ENCODE results near the gene TMEM170B.

The TMEM170B gene, protein sequence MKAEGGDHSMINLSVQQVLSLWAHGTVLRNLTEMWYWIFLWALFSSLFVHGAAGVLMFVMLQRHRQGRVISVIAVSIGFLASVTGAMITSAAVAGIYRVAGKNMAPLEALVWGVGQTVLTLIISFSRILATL

DNA sequence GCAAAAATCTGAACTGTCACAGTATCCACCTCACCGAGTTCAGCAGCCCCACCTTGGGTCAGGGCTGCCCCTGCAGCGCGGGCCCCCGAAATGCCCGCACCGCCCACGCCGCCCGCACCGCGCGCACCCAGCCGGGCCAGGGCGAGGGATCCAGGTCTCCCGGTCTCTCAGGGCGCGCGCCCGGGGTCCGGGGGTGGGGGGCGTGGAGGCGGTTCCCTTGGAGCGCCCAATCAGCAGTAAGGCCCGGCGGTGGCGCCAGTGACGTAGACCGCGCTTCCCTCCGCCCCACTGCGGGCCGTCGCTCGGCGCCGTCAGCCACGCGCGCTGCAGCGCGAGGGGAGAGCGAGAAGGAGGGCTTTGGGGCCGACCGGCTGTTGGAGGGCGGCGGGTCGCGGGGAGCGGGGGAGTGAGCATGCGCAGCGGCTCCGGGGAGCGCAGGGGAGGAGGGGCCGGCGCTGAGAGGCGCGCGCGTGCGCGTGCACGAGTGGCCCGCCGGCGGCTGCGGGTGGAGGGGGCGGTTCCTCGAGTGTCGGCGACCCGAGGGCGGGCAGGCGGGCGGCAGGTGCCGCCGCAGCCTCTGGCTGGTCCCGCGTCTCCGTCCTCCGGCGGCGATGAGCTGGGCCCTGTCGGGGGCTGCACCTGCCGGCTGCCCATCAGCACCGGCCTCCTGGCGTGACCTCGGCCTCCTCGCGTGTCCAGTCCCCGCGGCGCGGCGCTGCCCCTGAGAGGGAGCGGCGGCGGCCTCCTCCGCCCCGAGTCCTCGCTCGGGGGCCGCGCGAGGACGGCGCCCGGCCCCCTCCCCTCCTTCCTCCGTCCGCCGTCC is at the start of gene TMEM170B:
TSS of gene TMEM170B (plus strand) at position 521 of the 823 bp plus-strand sequence. CDS start 529 bp downstream, outside the sequence.
- DNase-seq: peak; percentile 84

DNA sequence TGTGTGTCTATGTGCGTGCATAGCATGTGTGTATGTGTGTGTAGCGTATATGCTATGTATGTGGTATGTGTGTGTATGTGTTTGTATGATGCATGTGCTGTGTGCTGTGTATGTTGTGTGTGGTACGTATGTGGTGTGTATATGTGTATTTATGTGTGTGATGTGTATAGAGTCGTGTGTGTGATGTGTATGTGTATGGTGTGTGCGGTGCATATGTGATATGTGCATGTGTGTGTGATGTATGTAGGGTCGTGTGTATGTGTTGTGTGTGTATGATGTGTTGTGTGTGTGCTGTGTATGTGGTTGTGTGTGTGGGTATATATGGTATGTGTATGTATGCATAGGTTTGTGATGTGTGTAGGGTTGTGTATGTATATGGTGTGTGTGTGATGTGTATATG is 46.6 kb upstream of the TMEM170B start:
- no peak for DNase-seq

DNA sequence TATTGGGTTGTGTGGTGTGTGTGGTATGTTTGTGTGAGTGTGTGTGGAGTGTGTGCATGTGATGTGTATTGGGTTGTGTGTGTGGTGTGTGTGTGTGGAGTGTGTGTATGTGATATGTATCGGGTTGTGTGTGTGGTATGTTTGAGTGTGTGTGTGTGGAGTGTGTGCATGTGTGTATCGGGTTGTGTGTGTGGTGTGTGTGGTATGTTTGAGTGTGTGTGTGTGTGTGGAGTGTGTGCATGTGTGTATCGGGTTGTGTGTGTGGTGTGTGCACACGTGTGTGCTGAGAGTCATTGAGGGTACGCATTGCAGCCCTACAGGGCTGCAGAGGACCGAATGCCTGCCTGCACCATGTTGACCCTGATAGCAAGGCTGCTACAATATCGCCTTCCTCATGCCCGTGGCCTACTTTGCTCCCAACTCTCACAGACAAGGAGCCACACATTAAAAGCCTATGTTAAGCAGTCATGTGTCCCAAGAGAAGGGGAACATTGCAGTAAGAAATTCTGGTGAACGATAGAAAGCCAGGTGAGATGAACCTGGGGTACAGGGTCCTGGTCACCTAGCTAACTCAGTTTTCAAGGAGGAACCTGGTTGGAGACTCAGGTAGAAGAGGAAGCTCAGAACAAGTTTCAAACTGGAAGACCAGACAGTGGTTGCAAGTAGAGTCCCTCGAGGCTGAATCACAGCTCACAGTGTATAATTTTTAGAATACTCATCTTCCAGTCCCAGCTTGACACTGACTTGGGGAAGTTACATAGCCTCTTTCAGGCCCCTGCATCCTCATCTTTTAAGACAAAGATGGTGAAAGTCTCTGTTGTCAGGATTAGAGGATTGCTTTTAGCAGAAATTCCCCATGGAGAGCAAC is 45.7 kb upstream of the TMEM170B start:
- DNase-seq: no peak

DNA sequence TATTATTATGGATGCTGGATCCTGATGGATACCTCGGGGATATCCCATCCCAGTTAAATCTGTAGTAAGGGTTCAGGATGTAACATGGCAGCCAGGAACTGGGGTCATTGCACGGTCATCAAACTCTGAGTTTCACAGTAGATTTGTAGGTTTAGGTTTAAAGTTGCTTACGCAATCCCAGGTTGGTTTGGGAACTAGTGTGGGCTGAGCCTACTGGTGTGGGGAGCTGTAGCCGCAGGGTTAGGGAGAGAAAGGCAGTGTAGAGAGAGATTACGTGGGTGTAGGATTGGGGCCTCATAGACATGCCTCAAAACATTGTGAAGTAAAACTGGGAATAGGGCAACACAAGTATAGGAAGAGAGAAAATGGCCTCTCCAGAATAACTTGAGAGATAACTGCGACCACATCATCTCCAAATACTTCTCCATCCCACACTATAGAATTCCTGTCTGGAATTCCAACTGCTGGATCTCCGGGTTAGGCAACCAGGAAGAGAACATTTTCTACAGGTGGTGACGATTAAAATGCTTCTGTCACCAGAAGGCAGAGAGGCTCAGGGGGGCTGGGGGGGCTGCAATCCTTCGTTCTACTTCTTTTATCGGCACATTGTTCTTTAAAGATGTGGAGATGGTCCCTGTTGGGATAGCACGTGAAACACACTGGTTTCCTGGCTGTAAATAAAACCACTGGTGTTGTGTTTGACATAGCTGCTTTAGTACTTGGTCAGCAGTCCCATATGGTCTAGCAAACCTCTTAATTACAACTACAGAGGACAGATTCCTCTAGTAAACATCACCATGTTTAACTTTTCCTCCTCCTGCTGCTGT is 44.9 kb upstream of the TMEM170B start:
- DNase-seq: peak; percentile 20

DNA sequence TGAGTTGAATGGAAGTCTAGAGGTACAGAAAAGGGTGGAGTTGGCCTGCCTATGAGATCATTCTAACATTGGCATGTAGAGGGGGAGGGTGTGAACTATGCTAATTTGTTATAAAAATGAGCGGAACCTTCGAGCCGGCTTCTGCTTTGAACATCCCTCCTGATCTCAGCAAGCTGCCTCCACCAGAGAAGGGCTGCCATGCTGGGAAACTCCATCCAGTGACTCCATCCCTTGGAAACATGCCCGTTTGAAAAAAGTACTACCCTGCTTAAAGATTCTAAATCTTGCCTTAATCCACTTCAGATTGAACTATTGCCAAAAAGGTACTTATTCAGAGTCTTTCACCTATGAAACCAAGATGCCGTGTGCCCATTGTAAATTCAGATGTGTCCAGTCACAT is 43.6 kb upstream of the TMEM170B start:
- no peak for DNase-seq

DNA sequence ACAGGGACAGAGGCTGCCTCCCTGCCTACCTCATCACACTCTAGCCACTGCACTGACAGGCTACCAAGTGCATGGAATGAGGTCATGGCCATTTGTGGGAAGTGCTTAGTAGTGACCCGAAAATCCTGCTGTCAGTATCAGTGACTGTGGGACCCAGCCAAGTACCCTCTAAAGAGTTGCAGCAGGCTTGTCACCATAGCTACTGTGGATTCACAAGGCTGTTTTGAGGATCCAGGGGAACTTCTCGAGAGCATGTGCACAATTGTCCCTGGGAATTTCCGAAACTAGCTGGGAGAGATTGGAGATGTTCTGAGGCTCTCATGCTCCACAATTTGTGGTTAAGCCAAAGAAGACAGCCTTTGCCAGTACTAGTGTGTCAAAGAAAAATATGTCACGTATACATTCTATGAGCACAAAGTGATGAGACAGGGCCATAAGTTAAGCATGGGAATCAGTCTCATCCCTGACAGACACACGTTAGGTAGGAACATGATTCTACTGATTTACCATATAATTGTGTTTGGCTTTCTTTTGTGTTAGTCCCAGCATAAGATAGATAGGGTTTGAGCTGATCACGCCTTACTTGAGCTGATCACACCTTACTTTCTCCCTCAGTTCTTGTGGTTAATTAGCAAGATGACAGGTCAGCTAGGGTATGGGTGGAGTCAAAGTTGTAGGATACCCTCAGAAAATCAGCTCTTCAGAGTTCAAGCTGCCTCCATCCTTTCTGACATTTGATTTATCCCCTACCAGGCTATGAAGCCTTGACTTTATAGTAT is 42.6 kb upstream of the TMEM170B start:
- no peak for DNase-seq

DNA sequence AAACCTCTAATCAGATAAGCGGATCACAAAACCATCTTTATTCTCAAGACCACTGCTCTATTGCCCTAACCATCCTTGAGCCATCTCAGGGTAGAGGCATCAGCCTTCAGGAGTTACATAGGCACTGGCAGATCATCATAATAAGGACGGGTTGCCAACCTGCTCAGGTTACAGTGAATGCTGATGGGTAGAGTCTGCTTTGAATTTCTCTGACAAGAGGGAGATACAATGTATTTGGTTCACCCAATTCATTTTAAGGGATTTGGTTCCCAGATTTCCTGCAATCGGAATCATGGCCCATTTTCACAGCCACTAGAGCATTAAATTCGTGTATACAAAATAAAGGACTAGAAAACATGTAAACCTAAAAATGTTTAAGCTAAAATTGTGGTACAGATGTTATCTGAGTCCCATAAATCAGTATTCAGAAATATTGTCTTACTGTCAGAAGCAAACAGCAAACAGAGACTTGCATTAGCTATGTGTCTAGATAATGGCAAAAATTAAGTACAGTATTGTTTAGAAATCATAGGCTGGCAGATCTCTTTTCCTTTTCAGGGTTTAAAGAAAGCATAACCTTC is 41.9 kb upstream of the TMEM170B start:
- no peak for DNase-seq

DNA sequence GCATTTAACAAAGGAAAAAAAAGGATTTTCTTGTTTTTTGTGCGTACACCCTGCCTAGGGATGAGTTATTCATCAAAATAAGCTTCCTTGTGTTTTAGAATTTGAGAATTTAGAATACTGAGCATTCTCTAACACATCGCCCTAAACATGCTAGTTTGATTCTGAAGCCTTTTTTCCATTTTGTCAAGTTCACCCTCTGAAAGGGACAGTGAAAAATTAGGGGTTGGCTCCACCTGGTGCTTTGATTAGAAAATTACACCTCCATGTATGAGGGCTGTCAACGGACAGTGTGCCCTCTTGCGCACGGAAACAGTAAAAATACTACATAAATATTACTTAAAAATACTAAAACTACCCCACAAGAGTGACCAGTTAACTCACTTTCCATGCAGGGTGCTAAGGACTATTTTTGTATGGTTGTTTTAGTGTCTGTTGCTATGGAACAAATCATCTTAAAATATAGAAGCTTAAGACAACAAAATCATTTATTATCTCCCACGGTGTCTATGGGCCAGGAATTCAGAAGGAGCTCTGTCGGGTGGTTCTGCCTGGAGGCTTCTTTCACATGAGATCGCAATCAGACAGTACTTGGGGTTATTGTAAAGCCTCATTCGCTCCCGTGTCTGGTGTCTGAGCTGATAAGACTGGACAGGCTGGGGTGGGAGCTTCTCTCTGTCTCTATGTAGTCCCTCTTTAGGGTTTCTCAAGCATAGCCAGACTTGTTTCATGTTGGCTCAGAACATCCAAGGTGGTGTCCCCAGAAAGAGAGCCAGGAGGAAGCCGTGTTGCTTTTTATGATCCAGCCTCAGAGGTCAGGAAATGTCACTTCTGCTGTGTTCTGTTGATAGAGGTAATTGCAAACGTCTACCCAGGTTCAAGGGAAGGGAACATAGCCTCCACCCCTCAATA is 41.1 kb upstream of the TMEM170B start:
- peak; percentile 91 for DNase-seq

DNA sequence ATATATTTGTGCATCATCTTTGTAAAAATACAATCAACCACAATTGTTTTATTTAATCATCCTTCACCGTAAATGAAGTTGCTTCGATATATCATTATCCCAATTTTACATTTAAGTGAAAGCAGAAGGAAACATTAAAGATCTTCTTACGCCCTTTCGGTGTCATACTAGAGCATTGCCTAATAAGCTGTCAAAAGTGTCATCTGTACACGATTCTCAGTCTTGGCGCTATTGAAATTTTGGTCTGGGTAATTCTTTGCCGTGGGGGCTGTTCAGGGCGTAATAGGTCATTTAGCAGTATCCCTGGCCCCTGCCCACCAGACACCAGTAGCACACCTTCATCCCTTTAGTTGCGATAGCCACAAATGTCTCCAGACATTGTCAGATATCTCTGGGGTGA is 40.4 kb upstream of the TMEM170B start:
- no peak for DNase-seq

DNA sequence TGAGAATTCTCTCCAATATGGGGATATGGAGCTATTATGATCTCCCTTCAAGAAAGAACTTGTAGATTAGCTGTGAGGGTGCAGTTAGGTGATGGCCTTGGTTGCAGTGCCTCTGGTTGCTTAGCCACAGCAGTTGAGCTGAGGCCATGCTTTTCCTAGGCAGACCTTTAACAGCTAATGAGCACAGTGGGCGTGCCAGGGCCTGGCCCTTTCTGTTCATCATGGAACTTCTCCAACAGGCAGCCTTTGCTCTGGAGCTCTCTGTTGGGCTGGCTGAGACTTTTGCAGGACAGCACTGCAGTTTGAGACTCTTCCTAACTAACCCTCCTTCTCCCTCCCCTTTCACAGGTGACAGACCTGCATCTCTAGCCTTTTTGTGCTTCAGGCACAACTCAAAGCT is 39.7 kb upstream of the TMEM170B start:
- DNase-seq: no peak

DNA sequence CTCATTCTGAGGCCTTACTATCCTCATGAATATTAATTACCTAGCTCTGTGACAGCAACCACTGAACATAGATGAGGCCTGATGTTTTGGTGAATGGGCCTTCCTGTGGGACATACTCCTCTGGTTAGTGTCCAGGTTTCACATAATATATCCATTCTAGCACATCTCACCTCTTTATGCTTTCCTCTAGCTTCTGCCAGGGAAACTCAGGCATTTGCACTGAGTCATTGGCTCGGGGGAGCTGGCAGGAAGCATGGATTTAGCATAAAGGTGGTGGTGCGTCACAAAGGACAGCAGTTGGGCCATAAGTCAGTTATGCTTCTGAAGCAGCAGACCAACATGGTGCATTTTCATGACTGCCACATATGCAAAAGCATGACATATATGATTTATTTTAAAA is 37.5 kb upstream of the TMEM170B start:
- DNase-seq: no peak

DNA sequence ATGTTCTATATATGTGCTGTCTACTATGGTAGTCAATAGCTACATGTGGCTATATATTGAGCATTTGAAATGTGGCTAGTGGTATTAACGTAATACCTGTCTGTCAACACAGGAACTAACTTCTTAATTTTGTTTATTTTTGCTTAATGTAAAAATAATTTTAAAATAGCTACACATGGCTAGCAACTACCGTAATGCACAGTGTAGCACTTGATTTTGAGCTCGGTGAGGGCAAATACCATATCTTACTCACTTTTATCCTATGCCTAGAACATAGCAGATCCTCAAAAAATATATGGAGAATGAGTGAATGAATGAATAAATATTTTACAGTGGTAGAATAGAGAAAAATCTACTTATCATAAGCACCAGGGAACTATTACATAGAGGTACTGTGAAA is 28.1 kb upstream of the TMEM170B start:
- no peak for DNase-seq

DNA sequence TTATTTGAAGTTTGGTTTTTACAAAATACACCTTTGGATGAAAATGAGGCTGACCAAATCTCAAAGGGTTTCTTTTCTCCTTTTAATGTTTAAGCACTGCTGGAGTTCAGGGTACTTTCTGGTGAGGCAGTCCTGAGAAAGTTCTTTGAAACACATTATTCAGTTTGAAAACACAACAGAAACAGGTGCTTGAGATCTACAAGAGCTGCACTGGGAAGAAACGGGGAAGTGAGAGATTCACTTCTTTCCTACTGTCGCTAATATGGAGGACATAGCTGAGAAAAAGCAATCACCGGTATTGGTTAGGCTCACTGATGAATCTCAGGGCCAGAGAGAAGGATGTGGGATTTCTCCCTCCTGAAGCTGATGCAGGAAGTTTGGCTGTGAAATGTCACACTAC is 22.9 kb upstream of the TMEM170B start:
- DNase-seq: no peak

DNA sequence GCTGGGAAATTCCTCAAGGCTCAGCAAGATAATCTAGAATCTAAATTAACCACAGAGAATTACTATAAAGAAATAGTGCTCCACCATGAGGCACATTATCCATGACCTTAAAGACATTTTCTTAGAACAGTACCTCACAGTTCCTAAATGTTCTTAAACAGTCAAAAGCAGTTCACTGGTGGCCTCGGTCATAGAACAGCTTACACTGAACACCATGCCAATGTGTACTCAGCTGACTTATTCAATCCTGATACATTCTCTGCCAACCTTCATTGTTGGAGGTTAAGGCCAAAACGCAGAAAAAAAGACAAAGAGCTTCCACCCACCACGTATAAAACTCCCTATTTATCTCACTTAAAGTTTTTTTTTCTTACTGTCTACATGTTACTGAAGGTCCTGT is 21.8 kb upstream of the TMEM170B start:
- DNase-seq: no peak

DNA sequence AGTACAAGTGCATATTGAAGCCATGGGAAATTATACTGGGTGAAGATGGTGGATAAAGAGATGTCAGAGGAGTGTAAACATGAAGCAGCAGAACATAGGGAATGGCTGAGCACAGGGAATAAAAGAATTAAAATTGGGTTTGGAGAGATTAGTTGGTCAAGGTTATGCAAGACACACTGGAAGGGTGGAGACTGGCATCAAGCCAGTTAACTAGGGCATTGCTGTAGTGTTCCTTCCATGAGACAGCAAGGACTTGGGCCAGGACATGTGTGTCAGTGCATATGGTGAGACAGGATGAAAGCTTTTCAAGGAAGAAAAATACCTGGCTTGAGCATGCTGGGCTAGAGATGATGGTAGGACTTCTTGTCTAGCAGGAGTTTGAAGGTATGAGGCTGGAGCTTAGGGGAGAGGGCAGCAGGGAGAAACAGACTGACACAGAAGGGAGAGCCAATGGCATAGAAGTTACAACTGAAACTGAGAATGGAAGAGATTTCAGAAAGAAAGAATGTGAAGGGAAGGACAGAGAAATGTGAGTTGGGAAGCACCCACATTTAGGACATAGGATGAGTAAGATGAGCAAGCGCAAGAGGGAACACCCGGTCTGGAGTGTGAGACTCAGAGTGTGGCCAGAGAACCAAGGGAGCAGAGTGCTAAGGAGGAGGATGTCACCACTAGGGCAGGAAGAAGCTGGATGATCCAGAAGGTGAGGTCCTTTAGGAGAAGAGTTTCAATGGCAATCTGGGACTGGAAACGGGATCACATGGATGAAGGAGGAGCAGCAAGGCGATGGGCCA is 14.5 kb upstream of the TMEM170B start:
- no peak for DNase-seq

DNA sequence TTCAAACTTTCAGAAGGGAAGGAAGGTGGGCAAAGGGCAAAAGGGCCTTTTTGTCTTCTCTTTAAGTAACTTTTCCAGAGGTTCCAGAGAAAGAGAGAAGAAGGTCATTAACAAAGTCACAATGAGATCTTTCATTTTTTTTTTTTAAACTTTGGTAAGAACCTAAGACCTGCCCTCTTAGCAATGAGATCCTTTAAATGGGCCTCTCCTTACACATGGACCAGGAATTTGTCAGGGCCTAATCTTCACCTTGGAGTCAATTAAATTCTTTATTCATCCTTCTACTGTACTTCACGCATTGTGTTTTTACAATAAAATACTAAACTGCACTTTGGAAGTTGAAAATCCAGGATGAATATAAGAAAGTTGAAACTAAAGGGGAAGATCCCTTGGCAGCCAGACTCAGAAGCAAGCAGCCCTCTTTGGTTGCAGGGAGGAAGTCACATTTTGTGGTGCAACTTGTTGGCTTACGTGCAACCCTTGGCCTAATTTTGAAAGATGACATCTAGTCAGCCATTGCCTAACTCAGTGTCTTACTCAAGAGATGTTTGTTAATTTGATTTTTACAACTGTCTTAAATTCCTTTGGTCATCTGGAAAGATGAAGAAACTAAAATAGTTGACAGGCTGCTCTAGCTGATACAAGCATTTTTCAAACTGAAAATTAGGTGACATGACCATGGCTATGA is 11.9 kb upstream of the TMEM170B start:
- peak; percentile 32 for DNase-seq

DNA sequence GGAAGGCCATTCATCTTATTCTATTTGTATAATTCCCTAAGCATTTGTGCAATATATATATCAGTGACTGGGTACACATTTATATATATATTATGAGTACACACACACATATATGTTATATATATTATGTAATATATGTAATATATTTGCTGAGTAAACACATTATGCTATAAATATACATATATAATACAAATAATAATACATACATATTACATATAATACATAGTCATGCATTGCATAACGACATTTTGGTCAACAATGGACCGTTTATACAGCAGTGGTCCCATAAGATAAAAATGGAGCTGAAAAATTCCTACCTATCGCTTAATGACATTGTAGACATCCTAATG is 11.4 kb upstream of the TMEM170B start:
- no peak for DNase-seq

DNA sequence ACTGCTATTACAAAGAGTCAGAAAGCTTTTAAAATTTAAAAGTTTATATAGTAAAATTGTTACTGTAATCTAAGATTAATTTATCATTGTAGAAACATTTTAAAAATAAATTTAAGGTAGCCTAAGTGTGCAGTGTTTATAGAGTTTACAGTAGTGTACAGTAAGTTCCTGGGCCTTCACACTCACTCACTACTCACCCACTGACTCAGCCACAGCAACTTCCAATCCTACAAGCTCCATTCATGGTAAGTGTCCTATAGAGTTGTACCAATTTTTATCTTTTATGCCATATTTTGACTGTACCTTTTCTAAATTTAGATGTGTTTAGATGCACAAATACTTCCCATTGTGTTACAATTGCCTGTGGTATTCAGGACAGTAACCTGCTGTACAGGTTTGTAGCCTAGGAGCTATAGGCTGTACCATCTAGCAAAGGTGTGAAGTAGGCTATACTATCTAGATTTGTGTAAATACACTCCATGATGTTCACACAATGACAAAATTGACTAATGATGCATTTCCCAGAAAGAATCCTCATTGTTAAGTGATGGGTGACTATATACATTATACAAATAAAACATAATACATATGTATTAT is 10.2 kb upstream of the TMEM170B start:
- no peak for DNase-seq

DNA sequence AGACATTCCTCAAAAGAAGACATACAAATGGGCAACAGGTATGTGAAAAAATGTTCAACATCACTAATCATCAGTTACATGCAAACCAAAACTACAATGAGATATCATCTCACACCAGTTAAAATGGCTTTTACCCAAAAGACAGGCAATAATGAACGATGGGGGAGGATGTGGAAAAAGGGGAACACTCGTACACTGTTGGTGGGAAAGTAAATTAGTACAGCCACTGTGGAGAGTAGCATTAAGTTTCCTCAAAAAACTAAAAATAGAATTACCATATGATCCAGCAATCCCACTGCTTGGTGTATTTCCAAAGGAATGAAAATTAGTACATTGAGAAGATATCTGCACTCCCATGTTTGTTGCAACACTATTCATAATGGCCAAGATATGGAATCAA is 8.6 kb upstream of the TMEM170B start:
- DNase-seq: no peak

Data from OCI-M1 (cell line).